HG03442 (cell line): ENCODE measurements around the gene MYBPC2.

Experiments
- ATAC-seq: cut with Tn5 transposase; IDR thresholded peaks from one replicate; pipeline ENCODE4 v1.9.1; 2021; ENCODE audit warnings: mild to moderate bottlenecking, moderate library complexity; ENCODE audit not compliant: unreplicated experiment

The MYBPC2 gene

DNA sequence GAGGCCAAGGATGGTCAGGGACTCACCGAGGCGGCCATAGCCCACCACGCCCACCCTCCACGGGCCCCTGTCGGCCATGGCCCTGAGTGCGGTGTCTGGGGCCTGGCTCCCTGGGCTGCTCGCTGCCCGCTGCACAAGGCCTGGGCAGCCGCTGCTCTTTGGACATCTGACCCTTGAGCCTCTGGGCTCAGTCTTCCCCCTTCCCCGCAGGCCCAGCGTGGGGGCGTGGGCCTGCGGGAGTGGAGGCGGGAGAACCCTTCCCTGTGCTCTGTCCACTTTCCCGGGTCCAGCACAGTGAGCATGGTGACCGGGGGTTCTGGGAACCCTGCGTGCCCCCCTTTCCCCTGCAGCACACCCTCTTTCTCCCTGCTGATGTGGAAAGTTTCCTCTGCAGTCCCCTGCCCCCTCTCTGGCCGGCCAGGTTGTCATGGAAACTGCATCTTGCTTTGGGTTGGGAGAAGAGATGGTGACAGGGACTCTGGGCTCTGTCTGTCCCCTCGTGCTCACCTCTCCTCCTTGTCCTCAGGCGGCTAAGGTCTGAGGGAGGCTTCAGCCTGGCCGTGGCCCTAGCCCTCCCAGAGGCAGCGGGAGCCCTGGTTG, 81.2 kb downstream of the MYBPC2 start, which contains the start of gene ASPDH:
ASPDH (minus strand) TSS at position 168 of the 600 bp plus-strand sequence; CDS start at position 78, 90 bp downstream.
- ATAC-seq = no peak

DNA sequence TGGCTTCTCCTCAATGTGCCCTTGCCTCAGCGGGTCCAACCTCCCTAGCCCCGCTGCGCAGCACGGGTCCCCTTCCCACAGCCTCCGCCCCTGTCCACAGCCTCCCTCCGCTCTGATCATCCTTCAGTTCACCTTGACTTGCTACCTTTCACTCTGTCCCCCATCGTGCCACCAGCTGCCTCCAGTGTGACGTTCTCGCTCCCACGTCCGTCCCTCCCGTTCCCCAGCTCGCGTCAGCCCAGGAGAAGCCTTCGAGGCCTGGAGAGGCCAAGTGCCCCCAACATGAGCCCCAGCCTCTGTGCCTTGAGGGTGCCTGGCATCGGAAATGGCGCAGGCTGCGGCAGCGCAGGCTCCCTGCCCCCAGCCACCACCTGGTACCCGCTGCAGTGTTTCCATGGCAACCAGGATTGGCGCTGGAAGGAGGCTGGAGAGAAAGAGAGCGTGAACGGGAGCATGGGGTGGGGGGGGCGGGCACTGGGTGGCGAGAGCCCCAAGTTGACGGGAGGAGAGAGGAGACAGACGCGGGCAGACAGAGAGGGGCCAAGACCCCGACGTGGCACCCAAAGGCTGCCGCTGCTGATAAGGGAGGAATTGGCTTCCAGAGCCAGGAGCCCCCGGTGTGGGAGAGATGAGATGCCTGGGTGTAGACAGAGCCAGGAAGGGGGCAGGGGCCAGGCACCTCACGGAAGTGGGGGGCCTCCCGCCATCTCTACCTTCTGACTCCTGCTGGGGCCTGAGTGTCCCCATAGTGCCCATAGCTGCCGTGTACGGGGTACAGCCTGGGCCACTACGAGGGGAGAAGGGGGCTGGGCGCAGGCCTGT, 81.9 kb downstream of the MYBPC2 start:
- ATAC-seq = no peak

DNA sequence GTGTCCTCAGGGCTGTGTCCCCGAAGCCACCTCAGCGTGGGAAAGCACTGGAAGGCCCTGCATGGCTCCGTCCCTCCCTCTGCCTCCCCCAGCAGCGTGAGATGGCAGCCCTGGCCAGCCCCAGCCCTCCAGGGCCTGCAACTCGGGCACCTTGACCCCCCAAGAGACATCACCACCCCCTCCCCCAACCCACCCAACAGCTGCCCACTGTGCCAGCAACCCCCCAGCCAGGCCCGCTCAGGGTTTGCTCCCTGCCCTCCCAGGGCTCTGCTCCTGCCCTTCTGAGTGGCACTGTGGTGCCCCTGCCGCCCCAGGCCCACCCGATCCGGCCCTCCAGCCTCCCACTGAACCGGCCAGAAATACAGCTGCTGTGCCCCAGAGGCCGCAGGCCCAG, 82.5 kb downstream of the MYBPC2 start:
- no peak for ATAC-seq
